Measurements from ENCODE around the gene CPN1.

Gene CPN1

GRCh38 chr10:99994801-99995200 lies 86.9 kb downstream of the CPN1 start:
- DNase-seq, result no peak

DNA sequence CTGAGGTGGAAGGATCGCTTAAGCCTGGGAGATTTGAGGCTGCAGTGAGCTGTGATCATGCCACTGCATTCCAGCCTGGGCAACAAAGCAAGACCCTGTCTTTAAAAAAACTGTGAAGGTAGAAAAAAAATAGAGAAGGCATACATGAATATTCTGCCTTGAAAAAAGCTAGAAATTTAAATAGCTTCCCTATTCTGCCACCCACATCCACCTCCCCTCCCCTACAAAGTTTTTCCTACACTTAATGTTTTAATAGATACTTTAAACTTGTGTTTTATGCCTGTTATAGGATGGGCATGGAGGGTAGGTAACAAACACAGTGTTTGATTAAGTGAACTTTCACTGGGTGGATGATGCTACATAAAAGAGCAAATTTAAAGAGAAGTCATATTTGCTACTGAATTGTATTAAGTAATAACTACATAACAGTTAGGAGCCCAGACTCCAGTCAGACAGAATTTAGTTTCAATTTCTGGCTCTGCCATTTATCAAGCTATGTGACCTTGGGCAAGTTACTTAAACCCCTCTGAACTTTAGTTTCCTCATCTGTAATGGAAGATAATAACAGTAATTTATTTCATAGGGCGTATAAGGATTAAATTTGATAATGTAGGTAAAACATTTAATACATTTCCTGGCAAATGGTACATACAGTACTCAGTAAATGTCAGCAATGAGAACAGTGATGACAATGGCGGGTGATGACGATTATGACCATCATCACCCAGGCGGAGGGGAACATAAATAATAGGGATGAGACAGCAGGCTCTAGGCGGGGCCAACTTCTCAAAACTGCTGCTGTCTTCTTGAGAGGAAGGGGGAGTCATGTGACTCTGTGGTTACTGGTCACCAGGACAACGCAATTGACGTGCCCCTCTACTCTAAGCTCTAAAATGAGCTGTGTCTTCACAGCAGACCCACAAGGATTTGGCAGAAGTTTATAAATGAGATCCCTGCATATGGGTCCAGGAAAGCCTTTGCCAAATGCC lies 87.7 kb downstream of the CPN1 start:
- DNase-seq, result no peak
